GM18951 (cell line): ENCODE measurements around the gene PACS2.

Experiments
- POLR2A ChIP-seq: IDR thresholded peaks from 4 replicates; pipeline ENCODE4 v1.6.1; 2011; ENCODE audit warnings: mild to moderate bottlenecking; ENCODE audit not compliant: insufficient read length, insufficient read depth; ENCODE audit errors: extremely low read depth
- in situ Hi-C: fragments of 300-500 bp; cut with MboI; formaldehyde crosslinking; loops from one replicate; pipeline ENCODE4 v1.12.0; 2022; ENCODE audit warnings: low sequenced_read_pairs, mixed read lengths, inconsistent platforms; ENCODE audit not compliant: unreplicated experiment

PACS2 gene

DNA sequence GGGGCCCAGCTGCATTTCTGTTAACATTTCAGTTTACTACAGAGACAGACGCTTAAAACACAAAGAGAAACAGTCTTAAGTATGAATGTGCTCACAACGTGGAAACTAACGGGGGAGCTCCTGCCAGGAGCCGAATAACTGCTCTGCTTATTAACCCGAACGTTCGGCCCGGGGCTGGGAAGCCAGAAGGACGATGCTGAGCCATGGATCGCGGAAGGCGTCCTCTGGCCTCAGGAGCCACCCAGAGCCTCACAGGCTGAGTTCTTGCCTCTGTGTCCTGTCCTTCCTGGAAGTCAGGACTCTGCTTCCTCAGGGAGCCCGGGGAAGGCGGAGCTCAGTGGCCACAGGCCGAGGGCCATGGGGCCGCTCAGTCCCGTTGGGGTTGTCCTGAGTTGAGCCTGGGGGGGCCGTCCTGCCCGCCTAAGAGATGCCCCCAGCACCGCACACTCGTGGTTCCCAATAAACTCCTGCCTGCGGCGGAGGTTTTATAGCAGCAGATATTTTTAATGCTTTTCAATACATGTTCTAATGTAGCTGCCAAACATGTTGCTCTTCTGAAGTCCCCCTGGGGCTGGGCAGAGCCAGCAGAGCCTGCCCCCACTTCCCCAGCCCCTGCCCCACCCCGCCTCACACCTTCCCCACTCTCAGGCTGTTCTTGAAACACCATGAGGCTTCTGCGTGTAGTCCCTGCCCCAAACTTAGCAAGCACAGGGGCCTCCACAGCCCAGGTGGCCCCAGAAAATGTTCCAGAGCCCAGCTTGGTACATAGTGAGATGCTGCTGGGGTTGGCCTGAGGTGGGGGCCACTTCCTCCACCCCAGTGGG lies 80.4 kb downstream of the PACS2 start:
- in situ Hi-C loops, result no loop called here

DNA sequence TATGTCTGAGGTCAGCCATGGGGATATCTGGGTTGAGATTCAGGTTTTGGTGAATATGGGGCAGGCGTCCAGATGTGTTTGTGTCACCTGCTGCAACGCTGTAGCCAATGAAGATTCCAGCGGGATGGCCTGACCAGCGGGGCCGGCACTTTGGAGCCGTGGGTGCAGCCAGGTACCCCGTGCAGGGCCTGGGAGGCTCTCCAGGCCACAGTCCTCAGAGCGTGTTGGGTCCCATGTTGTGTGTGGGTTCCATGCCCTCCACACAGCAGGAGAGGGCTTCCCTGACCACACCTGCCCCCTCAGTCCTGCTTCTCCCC lies 80.9 kb downstream of the PACS2 start:
- TF ChIP-seq POLR2A, result no peak
- in situ Hi-C loops, result no loop called here

More for the DNA sequence above, 80.4 kb downstream of the PACS2 start:
- no peak for TF ChIP-seq POLR2A

DNA sequence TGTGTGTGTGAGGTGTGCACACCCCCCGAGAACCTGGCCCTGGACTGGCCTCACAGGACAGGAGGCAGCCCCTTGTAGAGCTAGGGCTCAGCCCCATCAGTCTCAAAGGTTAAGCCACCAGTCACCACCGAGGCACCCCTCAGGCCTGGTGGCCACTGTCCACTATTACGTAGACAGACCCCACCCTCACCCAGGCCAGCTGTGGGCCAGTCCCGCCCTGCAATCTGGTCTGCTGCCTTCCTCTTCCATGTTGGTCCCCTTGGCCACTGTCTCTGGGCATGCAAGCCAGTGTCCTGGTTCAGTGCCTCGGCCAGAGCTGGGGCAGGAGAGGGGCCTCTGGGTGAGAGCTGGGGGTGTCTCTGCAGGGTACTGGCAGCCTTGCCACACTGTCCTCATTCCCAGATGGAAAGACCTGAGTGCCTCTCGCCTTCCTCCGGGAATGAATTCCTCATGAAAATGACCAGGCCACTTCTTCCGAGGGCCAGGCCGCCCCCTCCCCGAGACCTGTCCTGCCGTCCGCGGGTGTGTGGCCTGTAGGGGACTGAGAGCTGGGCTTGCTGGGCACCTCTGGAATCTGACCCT lies 82.9 kb downstream of the PACS2 start:
- TF ChIP-seq POLR2A, result no peak
- in situ Hi-C loops, result no loop called here

DNA sequence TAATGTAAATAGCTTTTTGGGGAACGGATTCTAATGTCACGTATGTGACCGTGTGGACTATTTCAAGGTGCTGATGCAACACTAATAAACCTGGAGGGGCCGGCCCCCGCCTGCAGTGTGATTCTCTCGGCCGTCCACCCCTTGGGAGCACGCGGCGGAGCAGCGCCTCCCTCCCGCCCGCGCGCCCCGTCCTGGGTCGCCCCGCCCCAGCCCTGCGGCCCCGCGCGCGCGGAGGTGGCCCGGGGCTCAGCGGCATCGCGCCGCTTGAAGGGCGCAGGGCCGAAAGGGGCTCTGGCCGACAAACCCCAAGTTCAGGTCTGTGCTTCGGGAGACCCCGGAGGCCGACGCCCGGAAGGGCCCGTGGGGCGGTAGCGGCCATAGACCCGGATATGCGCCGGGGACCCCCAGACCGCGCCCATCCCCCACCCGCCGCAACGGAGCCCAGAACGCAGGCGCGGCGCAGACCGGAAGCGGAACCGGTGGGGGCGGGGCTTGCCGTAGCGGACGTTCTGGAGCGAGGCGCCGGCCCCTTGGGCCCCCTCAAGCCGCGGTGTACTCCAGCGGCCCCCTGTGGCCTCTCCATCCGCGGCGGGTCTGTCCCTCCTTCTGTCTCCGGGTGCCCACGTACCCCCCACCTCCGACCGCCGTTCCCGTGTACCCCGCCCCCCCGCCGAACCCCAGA lies 83.6 kb downstream of the PACS2 start, which contains the start of gene TEX22:
TSS of gene TEX22 (plus strand) at position 495 of the 682 bp plus-strand sequence. CDS start 803 bp downstream, outside the sequence.
- in situ Hi-C loops, result no loop called here
- TF ChIP-seq POLR2A, result peak; percentile 86

DNA sequence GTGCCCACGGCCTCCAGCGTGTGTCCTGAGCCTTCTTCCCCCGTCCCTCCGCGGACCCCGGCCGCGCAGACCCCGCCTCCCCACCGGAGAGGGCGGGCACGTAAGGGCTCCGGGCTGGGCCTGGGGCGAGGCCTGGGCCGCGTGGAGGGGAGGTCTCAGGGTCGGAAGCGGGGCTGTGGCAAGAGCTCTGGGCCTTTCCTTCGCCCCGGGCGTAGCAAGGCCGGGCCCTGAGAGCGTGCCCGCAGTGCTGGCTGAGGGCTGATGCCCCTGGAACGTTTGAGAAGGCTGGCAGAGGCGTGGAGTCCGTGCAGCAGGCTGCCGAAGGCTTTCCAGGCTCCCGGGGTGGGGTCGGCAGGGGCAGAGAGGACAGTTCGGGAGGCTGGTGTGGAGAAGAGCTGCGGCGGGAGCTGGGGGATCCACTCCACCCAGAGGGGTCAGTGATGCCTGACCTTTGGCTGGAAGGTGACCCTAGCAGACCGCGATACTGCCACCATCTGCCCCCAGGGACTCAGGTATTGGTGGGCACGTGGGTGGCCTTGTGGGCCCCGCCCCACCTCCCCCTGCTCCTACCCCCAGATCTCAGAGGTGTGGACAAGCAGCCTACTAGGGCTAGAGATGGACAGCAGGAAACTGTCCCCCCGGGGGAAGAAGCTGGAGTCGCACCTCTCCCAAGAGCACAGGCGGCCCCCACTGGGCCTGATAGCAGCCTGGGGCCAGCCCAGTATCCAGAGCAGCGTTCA lies 84.3 kb downstream of the PACS2 start:
- in situ Hi-C loops, result no loop called here
- TF ChIP-seq POLR2A, result no peak

DNA sequence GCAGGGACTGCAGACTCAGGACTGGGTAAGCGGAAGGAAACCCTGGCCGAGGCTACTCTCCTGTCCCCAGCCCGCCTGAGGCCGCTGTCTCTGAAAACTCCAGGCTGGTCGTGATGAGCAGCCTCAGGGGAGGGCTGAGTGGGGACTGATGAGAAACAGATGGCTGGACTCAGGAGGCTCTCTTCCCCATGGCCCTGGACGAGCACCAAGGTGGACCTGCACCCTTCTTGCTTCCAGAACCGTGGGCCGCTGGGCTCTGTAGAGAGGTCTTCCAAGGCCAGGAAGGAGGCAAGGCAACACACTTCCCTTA lies 84.9 kb downstream of the PACS2 start:
- in situ Hi-C loops, result no loop called here
- TF ChIP-seq POLR2A, result no peak

DNA sequence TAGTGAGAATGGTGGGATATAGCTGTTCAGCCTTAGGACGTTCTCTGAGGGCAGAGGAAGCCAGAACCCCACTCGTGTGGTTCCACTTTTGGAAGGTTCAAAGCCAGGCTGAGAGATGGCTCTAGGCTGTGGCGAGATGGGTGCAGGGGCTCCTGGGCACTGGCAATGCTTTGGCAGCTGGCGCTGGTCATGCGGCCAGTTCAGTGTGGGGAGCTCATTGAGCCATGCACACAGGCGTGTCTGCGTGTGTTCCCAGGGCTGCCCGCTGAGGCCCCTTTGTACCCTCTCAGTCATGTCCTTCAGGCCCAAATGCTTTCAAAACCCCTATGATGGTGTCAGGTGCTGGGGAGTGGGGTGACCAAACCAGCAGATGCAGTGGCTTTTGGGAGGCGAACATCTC lies 85.5 kb downstream of the PACS2 start:
- in situ Hi-C loops, result no loop called here
- TF ChIP-seq POLR2A, result no peak

DNA sequence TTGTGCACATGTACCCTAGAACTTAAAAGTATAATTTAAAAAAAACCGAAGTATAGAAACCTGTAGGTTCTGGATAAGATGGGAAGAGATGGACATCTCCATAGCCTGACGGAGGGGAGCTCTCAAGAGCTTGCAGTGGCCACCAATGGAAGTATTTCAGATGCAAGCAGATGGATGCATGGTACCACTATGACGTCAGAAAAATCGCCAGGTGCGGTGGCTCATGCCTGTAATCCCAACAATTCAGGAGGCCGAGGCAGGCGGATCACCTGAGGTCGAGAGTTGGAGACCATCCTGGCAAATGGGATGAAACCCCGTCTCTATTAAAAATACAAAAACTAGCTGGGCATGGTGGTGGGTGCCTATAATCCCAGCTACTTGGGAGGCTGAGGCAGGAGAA lies 87.2 kb downstream of the PACS2 start:
- in situ Hi-C loops, result no loop called here
- no peak for TF ChIP-seq POLR2A

DNA sequence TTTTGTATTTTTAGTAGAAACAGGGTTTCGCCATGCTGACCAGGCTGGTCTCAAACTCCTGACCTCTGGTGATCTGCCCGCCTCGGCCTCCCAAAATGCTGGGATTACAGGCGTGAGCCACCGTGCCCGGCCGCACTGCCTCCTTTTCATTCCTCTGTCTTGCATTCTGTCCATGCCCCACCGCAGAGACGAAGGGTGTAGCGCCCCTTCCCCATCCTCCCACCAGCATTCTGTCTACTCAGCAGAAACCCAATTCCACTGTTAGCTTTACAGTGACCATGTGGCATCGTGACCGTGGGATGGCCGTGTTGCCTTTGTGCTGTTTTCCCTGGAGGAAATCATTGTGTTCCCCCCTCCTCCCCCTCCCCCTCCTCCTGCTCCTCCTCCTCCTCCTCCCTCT lies 94.0 kb downstream of the PACS2 start:
- no peak for TF ChIP-seq POLR2A
- in situ Hi-C loops, result no loop called here

DNA sequence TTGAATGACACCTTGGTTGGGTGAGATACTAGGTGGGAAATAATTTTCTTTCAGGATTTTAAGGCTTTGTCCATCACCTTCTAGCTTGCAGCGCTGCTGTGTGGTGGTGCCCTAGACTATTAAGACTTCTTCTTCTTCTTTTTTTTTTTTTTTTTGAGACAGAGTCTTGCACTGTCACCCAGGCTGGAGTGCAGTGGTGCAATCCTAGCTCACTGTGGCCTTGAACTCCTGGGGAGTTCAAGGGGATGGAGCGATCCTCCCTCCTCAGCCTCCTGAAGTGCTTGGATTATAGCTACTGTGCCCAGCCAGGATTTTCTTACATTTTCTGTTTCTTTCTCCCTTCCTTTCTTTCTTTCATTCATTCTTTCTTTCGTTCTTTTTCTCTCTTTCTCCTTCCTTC lies 94.8 kb downstream of the PACS2 start:
- in situ Hi-C loops, result no loop called here
- TF ChIP-seq POLR2A, result no peak

DNA sequence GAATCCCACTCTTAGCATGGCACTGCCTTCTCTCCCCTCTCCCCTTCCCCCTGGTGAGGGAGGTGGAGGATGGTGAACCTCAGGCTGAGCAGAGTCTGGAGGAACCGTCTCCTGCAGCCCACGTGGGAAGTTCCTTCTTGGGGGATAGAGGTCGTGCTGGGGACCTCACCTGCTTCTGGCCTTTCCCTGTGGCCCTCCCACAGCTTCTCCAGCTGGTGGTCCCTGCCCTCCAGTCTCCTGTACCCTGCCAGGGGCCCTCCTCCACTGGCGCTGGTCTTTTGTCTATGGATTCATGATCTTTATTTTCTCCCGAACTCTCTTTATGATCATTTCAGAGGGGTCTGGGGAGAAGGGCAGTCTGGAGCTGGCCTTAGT lies 96.1 kb downstream of the PACS2 start:
- TF ChIP-seq POLR2A, result no peak
- in situ Hi-C loops, result no loop called here

DNA sequence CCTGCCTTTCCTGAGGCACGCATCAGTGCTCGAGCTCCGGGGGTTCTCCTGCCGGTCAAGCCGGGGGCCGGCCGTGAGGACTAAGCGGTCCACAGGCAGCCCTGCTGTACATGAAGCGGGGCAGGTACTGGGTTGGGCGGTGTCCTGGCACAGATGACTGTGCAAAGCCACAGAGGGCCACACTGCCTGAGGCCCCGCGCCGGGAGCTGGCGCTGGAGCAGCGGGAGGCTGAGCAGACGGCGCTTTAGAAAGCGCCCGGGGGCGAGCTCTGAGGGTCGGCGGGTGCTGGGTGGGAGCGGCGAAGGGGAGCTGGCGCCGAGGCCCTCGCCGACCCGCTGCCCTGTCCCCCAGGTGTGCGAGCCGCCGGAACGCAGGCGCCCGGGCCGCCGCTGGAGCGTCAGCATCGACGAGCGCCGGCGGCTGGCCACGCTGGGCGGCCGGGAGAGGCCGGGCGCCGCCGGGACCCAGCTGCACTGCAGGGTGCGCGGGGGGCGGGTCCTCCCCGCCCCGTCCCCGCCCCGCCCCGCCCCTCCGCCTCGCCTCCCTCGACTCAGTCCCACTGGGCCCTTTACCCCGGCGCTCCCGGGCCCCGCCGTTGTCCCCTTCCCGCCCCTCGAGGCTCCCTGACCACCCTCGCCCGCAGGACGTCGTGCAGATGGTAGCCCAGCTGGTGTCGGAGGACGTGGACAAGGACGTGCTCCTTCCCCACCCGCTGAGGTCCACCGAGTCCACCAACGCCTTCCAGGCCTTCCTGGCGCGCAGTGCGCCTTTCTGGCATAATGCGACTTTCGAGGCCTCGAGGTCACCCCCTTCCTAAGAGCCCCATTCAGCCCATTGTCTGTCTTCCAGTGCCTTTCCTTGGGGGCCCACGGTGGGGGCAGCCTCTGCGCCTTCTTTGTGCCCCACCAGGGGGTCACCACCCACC lies 96.7 kb downstream of the PACS2 start:
- TF ChIP-seq POLR2A, result no peak
- in situ Hi-C loops, result no loop called here
